Mucosa of stomach (tissue), 1 donor: Measurements from ENCODE around the gene PTGES2.

Experiments used
- H3K27me3 ChIP-seq: one replicate; pipeline ENCODE4 v1.7.0; 2013; ENCODE audit warnings: mild to moderate bottlenecking, low read length; ENCODE audit not compliant: control insufficient read depth, insufficient read depth
- H3K36me3 ChIP-seq: one replicate; pipeline ENCODE4 v1.7.0; 2013; ENCODE audit warnings: low read length; ENCODE audit not compliant: control insufficient read depth, insufficient read depth
- H3K4me1 ChIP-seq: one replicate; pipeline ENCODE4 v1.7.0; 2013; ENCODE audit warnings: mild to moderate bottlenecking, low read length; ENCODE audit not compliant: control insufficient read depth, insufficient read depth
- H3K4me3 ChIP-seq: one replicate; pipeline ENCODE4 v1.7.0; 2013; ENCODE audit warnings: low read length
- H3K9ac ChIP-seq: one replicate; pipeline ENCODE4 v1.7.0; 2013; ENCODE audit warnings: mild to moderate bottlenecking, low read length, moderate library complexity
- H3K9me3 ChIP-seq: one replicate; pipeline ENCODE4 v1.7.0; 2013; ENCODE audit warnings: mild to moderate bottlenecking, low read length, moderate library complexity; ENCODE audit not compliant: control insufficient read depth
- donor health status: Pancreatic carcinoma.

The PTGES2 gene

DNA sequence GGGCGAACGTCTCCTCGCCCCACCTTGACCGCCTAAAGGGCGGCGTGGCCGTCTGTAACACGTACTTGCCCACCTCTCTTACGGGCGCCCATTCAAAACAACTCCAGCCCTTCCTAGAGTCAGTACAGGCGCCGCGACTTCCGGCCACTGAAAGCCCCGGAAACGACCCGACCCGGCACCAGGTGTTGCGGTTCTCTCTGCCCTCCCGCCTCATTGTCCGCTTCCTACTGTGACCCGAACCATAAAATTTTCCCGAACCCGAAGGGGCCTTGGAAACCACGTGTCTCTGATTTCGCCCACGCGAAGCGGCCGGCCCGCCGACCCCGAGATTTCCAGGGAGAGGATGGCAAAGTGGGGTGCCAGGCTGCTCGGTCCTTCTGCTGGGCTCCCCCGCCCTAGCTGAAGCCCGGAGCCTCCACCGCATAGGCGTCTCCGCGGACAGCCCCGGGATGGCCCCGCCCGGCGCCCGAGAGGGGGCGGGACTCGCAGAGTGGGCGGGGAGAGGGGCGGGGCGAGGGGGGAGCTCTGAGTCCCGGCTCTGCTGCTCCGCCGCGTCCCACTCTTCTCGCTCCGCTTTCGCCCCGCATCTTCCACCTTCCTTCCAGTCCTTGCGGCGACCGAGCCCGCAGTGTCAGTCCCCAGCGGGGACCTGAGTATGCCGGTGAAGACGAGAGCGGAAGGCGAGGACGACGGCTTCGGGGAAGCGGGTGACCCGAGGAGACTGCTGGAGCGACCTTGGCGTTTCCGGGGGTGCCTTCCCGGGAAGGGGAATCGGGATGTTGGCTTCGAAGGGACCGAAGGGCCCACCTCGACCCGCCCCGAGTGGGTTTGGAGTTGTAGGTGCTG is 684 bp upstream of the PTGES2 start:
- H3K4me1 ChIP-seq, result peaks cover 31% of the 10 kb centered on the region
- H3K9ac ChIP-seq, result peak overlapping the region; percentile 91
- H3K4me3 ChIP-seq, result peak overlapping the region; percentile 78
- no peaks in the 10 kb centered on the region for H3K27me3 ChIP-seq
- H3K36me3 ChIP-seq, result no peaks in the 10 kb centered on the region
- no peaks in the 10 kb centered on the region for H3K9me3 ChIP-seq

DNA sequence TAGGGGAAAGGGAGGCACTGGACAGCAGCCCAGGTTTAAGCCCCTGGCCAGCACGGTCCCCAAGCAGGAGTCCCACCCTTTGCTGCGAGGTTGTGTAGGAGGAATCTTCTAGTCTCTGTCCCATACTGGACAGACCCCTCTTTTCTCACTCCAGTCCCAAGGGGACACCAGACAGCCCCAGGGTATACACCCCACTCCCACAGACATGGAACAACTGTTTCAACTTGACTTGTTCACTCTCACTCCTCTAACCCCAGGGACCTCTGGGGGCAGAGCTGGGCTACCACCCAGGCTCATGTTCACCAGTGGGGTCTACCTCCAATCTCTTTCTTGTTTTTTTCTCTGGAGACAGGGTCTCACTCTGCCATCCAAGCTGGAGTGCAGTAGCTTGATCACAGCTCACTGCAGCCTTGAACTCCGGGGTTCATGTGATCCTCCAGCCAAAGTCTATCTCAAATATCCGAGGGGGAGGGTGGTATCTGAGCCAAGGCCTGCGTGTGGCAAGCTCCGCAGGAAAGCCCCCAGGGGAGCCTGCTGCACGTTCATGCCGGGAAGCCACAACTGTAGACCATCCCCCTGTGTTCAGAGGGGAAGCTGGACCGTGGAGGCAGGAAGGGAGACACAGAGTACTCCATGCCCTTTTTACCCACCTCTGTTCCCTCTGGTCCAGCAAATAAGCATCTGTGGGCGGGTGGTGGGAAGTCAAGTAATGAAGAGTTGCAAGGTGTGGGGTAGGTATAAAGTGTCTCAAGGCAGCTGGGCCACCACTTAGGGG is 1.8 kb downstream of the PTGES2 start:
- Histone ChIP-seq H3K9me3 (no peaks in the 10 kb centered on the region), H3K4me3 (peak overlapping the region; percentile 9), H3K36me3 (no peaks in the 10 kb centered on the region), H3K27me3 (no peaks in the 10 kb centered on the region), H3K4me1 (peaks cover 31% of the 10 kb centered on the region), H3K9ac (peak overlapping the region; percentile 10)

DNA sequence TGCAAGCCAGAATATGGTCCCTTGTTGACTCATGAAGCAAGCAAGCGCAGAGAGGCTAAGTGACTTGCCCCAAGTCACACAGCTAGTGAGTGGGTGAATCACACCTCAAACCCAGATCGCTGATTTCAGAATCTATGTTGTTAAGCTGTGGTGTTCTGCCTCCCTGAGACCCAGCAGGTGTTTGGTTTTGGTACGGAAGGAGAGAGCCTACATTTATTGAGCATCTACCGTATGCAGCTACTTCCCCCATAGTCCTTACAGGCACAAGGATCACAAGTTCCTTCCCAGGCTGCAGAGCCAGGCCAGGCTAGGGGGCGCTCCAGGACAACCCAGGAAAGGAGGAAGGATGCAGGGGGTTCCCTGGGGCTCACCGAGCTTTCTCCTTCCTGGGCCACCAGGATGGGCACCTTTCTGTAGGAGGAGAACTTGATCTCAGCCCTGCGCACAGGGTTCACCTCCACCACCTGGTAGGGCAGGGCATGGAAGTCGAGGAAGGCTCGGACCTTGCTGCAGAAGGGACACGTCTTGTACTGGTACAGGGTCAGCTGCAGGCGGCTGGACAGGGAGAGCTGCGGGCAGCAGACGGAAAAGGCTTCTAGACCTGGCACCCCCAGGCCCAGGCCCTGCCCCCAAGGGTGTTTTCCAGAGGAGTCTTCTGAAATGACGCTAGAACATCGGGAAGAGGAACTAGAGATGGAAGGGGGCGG is 2.5 kb downstream of the PTGES2 start:
- Histone ChIP-seq H3K27me3 (no peaks in the 10 kb centered on the region), H3K9ac (peak overlapping the region; percentile 10), H3K4me1 (peaks cover 31% of the 10 kb centered on the region), H3K36me3 (no peaks in the 10 kb centered on the region), H3K4me3 (no peak overlapping the region), H3K9me3 (no peaks in the 10 kb centered on the region)

DNA sequence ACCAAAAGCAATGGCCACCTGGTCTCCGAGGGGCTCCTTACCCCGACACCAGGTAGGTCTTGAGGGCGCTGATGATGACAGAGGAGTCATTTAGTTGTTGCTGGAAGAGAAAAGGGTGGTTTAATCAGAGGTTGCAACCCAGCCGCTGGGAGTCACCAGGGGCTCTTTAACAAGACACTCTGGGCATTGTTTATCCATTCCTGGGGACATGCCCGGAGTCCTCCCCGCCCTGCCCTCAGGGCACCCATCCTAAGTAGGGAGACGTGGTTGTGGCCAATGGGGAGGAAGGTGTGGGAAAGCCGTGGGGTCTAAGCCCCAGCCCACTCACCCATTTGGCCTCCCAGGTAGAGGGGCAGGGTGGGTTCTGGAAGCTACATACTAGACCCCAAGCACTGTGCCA is 3.1 kb downstream of the PTGES2 start:
- no peaks in the 10 kb centered on the region for H3K9me3 ChIP-seq
- H3K9ac ChIP-seq, result no peak overlapping the region
- no peaks in the 10 kb centered on the region for H3K36me3 ChIP-seq
- H3K4me1 ChIP-seq, result peaks cover 31% of the 10 kb centered on the region
- no peak overlapping the region for H3K4me3 ChIP-seq
- H3K27me3 ChIP-seq, result no peaks in the 10 kb centered on the region

DNA sequence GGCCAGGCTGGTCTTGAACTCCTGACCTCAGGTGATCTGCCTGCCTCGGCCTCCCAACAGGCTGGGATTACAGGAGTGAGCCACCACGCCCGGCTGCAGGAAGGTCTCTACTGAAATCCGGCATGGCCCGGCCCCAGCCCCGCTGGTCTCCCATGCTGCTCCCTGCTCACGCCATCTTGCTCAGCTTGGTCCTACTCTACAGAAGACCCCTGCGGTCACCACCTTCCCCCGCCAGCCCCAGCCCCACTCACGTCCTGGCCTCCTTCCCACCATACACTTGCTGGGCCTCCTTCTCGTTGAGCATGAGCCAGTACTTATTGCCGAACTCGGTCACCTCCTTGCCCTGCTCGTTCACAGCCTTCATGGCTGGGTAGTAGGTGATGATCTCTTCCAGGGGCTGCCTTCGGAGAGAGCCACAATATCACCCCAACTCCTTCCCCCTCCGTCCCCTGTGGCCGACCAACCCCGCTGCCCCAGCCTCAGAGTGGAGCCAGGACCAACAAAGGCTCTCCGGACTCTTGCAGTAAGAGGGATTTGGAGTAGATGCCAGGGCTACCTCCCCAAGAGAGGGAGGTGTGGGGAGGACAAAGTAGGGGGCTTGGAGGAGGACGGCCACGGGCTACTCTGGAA is 4.0 kb downstream of the PTGES2 start:
- H3K9me3 ChIP-seq, result no peaks in the 10 kb centered on the region
- no peaks in the 10 kb centered on the region for H3K36me3 ChIP-seq
- H3K27me3 ChIP-seq, result no peaks in the 10 kb centered on the region
- no peak overlapping the region for H3K4me3 ChIP-seq
- H3K9ac ChIP-seq, result no peak overlapping the region
- peaks cover 23% of the 10 kb centered on the region for H3K4me1 ChIP-seq

DNA sequence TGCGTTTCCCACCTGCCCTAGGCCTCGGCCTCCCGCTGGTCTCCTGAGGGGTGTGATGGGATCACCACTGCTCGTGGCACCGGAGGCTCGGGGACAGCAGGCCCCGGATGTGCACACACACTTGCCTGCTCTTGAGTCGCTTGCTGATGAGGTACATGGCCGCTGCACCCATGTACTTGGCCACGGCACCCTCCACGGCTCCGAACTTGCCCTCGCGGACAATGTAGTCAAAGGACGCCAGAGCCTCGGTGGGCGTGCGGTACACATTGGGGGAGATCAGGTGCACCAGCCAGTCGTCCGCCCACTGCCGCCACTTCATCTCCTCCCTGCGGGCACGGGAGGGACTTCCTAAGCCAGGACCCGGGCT is 4.7 kb downstream of the PTGES2 start:
- H3K36me3 ChIP-seq, result no peaks in the 10 kb centered on the region
- peaks cover 26% of the 10 kb centered on the region for H3K4me1 ChIP-seq
- no peaks in the 10 kb centered on the region for H3K9me3 ChIP-seq
- H3K27me3 ChIP-seq, result no peaks in the 10 kb centered on the region
- no peak overlapping the region for H3K4me3 ChIP-seq
- H3K9ac ChIP-seq, result no peak overlapping the region

DNA sequence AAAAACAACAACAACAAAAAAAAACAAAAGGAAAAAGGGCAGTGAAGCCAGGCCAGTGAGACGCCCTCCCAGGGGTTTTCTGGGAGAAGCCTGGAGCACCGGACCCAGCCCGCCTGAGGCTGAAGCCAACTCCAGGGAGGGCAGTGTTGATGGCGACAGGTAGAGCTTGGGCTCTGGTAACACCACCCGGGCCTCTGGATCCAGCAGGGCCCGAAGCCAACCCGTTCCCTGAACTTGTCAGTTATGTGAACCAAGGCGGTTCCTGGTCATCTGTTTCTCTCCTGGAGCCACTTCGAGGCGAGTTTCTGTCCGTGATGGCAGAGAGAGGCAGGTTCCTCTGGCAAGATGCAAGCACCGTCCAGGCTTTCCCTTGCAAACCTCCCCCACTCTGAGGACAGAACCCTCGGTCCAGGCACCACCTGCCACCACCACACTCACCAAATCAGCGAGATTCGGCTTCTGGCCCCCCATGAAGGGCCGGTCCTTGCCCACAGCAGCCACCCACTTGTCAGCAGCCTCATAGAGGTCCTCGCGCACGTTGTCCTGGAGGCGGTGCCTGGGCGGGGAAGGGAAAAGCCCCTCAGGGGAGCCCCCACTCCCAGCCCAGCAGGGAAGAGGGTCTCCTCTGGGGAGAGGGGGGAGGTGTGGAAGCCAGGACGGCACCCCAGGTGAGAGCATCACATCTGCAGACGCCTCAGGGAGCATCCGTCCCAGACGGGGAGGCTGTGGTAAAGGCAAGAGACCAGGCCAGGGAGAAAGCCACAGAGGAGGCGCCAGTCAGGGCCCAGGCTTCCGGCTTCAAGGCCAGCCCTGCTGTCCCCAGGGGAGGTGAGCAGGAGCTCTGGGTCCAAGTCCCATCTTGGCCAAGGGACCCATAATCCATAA is 5.4 kb downstream of the PTGES2 start:
- Histone ChIP-seq H3K9me3 (no peaks in the 10 kb centered on the region), H3K4me3 (no peak overlapping the region), H3K27me3 (no peaks in the 10 kb centered on the region), H3K4me1 (peaks cover 32% of the 10 kb centered on the region), H3K9ac (no peak overlapping the region), H3K36me3 (no peaks in the 10 kb centered on the region)

DNA sequence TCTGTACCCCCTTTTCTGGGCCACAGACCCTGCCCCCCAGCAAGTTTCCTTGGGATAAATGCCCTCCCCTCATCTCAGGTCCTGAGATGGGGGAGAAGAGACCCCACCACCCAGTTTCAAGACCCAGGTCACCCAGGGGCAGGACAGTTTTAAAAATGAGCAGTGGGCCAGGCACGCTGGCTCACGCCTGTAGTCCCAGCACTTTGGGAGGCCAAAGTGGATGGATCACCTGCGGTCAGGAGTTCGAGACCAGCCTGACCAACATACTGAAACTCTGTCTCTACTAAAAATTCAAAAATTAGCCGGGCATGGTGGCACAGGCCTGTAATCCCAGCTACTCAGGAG is 6.1 kb downstream of the PTGES2 start:
- H3K4me1 ChIP-seq, result peaks cover 35% of the 10 kb centered on the region
- H3K9me3 ChIP-seq, result no peaks in the 10 kb centered on the region

DNA sequence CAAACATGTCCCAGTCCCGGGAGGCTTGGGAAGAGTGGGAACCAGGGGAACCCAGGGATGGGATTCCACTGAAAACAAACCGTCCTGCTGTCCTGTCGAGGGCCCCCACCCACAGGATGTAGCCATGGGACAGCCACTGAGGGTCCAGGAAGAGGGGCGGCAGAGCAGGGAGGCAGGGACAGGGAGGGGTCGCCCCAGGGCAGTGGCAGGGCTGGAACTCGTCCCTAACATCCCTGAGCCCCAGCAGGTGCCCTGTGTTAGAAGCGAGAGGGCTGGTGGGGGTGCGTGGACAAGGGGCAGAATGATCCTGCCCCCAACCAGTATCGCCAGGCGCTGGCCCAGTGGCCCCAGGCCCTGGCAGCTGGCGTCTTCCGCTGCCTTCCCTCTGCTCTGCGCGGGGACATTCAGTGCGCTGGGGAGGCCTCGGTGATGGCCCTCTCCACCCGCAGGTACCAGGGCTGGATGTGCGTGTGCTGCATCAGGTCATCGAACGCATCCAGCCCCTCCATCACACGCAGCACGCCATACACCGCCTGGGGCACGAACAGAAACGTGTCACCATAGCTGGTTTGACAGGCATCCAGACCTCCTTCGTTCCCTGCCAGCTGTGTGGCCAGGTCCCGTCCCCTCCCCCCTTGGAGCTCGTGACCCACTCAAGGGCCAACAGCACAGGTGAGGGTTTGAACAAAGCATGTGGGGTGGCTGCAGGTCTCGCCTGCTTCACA is 6.6 kb downstream of the PTGES2 start:
- no peaks in the 10 kb centered on the region for H3K36me3 ChIP-seq
- no peak overlapping the region for H3K4me3 ChIP-seq
- H3K4me1 ChIP-seq, result peaks cover 35% of the 10 kb centered on the region
- no peaks in the 10 kb centered on the region for H3K27me3 ChIP-seq
- no peak overlapping the region for H3K9ac ChIP-seq
- H3K9me3 ChIP-seq, result no peaks in the 10 kb centered on the region

More for the DNA sequence above, 6.1 kb downstream of the PTGES2 start:
- Histone ChIP-seq H3K9ac (no peak overlapping the region), H3K36me3 (no peaks in the 10 kb centered on the region), H3K27me3 (no peaks in the 10 kb centered on the region), H3K4me3 (no peak overlapping the region)

DNA sequence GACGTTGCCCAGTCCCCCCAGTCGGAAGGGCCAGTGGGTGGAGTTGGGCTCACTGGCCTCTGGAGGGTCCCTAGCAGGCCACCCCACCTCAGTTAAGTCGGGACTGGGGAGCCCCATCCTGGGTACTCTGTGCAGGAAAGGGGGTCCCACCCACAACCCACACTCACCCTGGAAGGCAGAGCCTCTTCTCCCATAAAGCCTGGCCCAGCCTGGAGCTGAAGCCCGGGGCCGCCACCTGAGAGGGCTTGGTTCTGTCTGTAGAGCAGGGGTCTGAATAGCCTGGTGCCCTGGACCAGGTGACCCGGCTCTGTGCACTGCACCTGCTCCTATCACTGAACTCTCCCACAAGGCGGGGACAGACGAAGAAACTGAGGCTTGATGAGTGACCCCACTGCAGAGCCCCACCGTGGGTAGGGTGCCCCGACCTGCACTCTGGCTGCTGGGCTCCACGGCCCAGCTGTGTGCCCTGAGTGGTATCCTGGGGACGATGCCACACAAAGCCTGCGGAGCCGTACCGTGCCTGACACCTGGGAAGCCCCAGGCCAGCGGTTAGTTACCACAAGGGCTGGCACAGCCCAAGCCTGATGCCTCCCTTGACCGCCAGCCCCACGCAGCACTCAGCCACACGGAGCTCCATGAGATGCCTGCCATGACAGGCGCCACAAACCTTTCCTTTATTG is 7.3 kb downstream of the PTGES2 start:
- no peak overlapping the region for H3K4me3 ChIP-seq
- no peaks in the 10 kb centered on the region for H3K36me3 ChIP-seq

More for the DNA sequence above, 7.3 kb downstream of the PTGES2 start:
- Histone ChIP-seq H3K9me3 (no peaks in the 10 kb centered on the region), H3K27me3 (no peaks in the 10 kb centered on the region), H3K9ac (no peak overlapping the region), H3K4me1 (peaks cover 35% of the 10 kb centered on the region)
